PC-3 (cell line): ENCODE results near the gene GAL3ST1.

ENCODE experiments used
- EZH2phosphoT487 ChIP-seq: fragments of 300-600 bp; sonication (generic); IDR thresholded peaks from 2 replicates; pipeline ENCODE4 v1.6.1; 2018; ENCODE audit warnings: mild to moderate bottlenecking, antibody characterized with exemption, low read length, borderline replicate concordance
- TF ChIP-seq, protein P1 (sequence below): fragments of 300-600 bp; sonication (generic); conservative IDR thresholded peaks from 2 replicates; pipeline ENCODE4 v1.5.1; 2017; ENCODE audit warnings: antibody characterized with exemption, low read depth, mild to moderate bottlenecking, low read length

- TF ChIP-seq, protein P1, sequence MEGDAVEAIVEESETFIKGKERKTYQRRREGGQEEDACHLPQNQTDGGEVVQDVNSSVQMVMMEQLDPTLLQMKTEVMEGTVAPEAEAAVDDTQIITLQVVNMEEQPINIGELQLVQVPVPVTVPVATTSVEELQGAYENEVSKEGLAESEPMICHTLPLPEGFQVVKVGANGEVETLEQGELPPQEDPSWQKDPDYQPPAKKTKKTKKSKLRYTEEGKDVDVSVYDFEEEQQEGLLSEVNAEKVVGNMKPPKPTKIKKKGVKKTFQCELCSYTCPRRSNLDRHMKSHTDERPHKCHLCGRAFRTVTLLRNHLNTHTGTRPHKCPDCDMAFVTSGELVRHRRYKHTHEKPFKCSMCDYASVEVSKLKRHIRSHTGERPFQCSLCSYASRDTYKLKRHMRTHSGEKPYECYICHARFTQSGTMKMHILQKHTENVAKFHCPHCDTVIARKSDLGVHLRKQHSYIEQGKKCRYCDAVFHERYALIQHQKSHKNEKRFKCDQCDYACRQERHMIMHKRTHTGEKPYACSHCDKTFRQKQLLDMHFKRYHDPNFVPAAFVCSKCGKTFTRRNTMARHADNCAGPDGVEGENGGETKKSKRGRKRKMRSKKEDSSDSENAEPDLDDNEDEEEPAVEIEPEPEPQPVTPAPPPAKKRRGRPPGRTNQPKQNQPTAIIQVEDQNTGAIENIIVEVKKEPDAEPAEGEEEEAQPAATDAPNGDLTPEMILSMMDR, result no peak
- TF ChIP-seq EZH2phosphoT487, result no peak
These were observed 20.5 kb downstream of the GAL3ST1 start for GRCh38 chr22:30553971-30554370.
